K562 (cell line): ENCODE measurements around the gene CISD3. TPM values are rescaled to one million over a fixed set of nuclear protein-coding genes. Genes with fewer than 3 reads are reported as not detected.
A peak's percentile ranks its signal among the peaks of the same experiment; 100 is the strongest.

Source experiments
- HDGF ChIP-seq: fragments of 450-650 bp; IDR thresholded peaks from 2 replicates; pipeline ENCODE4 v1.6.1; 2016
- HMG20A ChIP-seq: fragments of 450-650 bp; formaldehyde crosslinking; conservative IDR thresholded peaks from 2 replicates; pipeline ENCODE4 v1.4.0; 2020; ENCODE audit warnings: mild to moderate bottlenecking, mixed read lengths
- PHF20 ChIP-seq: fragments of 450-650 bp; IDR thresholded peaks from 2 replicates; pipeline ENCODE4 v1.6.1; 2018; ENCODE audit not compliant: partially characterized antibody
- RB1 ChIP-seq: fragments of 450-650 bp; IDR thresholded peaks from 2 replicates; pipeline ENCODE4 v1.6.1; 2017; ENCODE audit warnings: low read depth, mild to moderate bottlenecking
- RBM15 ChIP-seq: fragments of 200-400 bp; formaldehyde crosslinking; IDR thresholded peaks from 2 replicates; pipeline ENCODE4 v1.6.1; 2018; ENCODE audit warnings: mild to moderate bottlenecking, low read length, moderate library complexity; ENCODE audit not compliant: insufficient read depth
- SRF ChIP-seq, 2 experiments: fragments of 250-450, 450-650 bp in 1 of 2; sonication (Bioruptor Pico) in 1 of 2; sonication (generic) in 1 of 2; formaldehyde crosslinking; IDR thresholded peaks; 2 replicates each; pipeline versions ENCODE4 v1.5.0 to v1.5.1; 2020 to 2022; ENCODE audit warnings: mild to moderate bottlenecking in 1 of 2, missing genetic modification reagents in 1 of 2
- TCF7 ChIP-seq: sonication (generic); IDR thresholded peaks from 2 replicates; pipeline ENCODE4 v1.6.1; 2016; ENCODE audit warnings: antibody characterized with exemption, borderline replicate concordance
- ZNF232 ChIP-seq: sonication (generic); formaldehyde crosslinking; IDR thresholded peaks from 2 replicates; pipeline ENCODE4 v1.8.0; 2022; ENCODE audit warnings: mild to moderate bottlenecking, missing genetic modification reagents
- ZSCAN32 ChIP-seq: fragments of 450-650 bp; formaldehyde crosslinking; IDR thresholded peaks from 2 replicates; pipeline ENCODE4 v1.4.0; 2020; ENCODE audit warnings: mild to moderate bottlenecking, moderate library complexity
- polyA plus RNA-seq, 8 experiments: library from polyadenylated mRNA; depleted of rRNA in 4 of 8; stranded (reverse) in 5 of 8; unstranded in 3 of 8; fragments of >200 nt; fragmentation: Nextera tagmentation in 2 of 8; fragmentation: Illumina TruSeq in 1 of 8; extraction: Ambion mirVana in 2 of 8; extraction: Trizol in 1 of 8; gene quantifications; 2 replicates each; pipeline versions ENCODE4 v1.2.1 to v1.2.3, GENCODE V29; 2011 to 2014; ENCODE audit warnings: inconsistent platforms in 1 of 8, missing spikeins in 1 of 8
- total RNA-seq, 7 experiments: library from RNA; depleted of rRNA in 6 of 7; stranded (reverse); fragments of >200 nt in 6 of 7; fragmentation: Illumina TruSeq in 2 of 7; extraction: Trizol in 2 of 7; gene quantifications; 2 replicates each; pipeline versions ENCODE4 v1.2.1 to v1.2.3, GENCODE V29; 2011 to 2021; ENCODE audit warnings: low replicate concordance in 1 of 7
- TF ChIP-seq, protein P1 (sequence below): fragments of 450-650 bp; IDR thresholded peaks from 2 replicates; pipeline ENCODE4 v1.6.1; 2016; ENCODE audit warnings: borderline replicate concordance
- TF ChIP-seq, protein P2 (sequence below), 2 experiments: fragments of 450-650 bp in 1 of 2; sonication (generic) in 1 of 2; formaldehyde crosslinking in 1 of 2; IDR thresholded peaks; 2 replicates each; pipeline versions ENCODE4 v1.7.1 to v1.9.0; 2016 to 2022; ENCODE audit warnings: inconsistent platforms in 1 of 2, mild to moderate bottlenecking in 1 of 2, missing genetic modification reagents in 1 of 2
- TF ChIP-seq, protein P3 (sequence below): fragments of 450-650 bp; formaldehyde crosslinking; IDR thresholded peaks from 2 replicates; pipeline ENCODE4 v1.4.0; 2022; ENCODE audit warnings: missing genetic modification characterization
- TF ChIP-seq, protein P4 (sequence below): fragments of 450-650 bp; formaldehyde crosslinking; IDR thresholded peaks from 2 replicates; pipeline ENCODE4 v1.4.0; 2022; ENCODE audit warnings: missing genetic modification characterization

The CISD3 gene
- total and polyA plus RNA-seq, 9 of the 15 experiments (the other 6 are each of a cell fraction or from before 2014, with no cell fraction given): 5.0 to 60.7 (median 15.7) TPM

DNA sequence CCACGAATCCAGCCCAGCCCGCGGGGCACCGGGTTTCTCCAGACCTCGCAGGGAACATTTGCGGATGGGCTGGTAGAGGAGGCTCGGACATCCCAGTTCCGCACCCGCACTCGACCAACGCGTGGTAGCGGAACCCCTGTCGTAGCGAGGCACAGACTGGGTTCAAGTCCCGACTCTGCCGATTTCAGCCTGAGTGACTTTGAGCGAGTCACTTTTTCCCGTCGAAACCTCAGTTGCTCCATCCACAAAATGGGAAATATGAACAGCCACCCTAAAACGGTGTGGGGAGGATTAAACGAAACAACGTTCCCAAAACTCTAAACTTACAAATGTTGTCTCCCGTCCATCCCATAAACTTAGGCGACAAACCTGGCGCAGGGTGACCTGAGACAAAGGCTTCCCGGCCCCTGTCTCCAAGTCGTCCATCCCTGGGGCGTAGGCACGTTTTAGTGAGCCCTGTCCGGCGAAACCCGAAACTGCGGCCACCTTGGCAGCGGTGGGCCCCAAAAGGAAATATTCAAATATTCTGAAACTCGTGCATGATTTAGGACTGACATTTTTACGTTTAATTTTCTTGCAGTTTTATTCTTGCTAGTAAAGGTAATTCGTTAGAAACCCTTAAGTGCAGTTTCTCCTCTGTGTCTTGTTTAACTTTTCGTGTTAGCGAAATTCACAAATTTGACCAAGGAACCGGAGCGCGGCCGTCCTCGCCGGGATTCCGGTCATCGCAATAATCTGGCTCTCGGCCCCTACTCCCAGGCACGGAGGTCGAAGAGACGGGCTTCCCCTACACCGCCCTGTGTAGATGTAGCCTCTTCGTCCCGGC lies 27.0 kb upstream of the CISD3 start (continued):
- TF ChIP-seq, protein P1, sequence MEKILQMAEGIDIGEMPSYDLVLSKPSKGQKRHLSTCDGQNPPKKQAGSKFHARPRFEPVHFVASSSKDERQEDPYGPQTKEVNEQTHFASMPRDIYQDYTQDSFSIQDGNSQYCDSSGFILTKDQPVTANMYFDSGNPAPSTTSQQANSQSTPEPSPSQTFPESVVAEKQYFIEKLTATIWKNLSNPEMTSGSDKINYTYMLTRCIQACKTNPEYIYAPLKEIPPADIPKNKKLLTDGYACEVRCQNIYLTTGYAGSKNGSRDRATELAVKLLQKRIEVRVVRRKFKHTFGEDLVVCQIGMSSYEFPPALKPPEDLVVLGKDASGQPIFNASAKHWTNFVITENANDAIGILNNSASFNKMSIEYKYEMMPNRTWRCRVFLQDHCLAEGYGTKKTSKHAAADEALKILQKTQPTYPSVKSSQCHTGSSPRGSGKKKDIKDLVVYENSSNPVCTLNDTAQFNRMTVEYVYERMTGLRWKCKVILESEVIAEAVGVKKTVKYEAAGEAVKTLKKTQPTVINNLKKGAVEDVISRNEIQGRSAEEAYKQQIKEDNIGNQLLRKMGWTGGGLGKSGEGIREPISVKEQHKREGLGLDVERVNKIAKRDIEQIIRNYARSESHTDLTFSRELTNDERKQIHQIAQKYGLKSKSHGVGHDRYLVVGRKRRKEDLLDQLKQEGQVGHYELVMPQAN: 0 out of 2 replicates have a peak, but pooled peaks have one; percentile 2
- TF ChIP-seq, protein P2, sequence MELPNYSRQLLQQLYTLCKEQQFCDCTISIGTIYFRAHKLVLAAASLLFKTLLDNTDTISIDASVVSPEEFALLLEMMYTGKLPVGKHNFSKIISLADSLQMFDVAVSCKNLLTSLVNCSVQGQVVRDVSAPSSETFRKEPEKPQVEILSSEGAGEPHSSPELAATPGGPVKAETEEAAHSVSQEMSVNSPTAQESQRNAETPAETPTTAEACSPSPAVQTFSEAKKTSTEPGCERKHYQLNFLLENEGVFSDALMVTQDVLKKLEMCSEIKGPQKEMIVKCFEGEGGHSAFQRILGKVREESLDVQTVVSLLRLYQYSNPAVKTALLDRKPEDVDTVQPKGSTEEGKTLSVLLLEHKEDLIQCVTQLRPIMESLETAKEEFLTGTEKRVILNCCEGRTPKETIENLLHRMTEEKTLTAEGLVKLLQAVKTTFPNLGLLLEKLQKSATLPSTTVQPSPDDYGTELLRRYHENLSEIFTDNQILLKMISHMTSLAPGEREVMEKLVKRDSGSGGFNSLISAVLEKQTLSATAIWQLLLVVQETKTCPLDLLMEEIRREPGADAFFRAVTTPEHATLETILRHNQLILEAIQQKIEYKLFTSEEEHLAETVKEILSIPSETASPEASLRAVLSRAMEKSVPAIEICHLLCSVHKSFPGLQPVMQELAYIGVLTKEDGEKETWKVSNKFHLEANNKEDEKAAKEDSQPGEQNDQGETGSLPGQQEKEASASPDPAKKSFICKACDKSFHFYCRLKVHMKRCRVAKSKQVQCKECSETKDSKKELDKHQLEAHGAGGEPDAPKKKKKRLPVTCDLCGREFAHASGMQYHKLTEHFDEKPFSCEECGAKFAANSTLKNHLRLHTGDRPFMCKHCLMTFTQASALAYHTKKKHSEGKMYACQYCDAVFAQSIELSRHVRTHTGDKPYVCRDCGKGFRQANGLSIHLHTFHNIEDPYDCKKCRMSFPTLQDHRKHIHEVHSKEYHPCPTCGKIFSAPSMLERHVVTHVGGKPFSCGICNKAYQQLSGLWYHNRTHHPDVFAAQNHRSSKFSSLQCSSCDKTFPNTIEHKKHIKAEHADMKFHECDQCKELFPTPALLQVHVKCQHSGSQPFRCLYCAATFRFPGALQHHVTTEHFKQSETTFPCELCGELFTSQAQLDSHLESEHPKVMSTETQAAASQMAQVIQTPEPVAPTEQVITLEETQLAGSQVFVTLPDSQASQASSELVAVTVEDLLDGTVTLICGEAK (IDR thresholded peaks at IDR 0.05): no peak; the same call in 1 of the 2 replicates
- TF ChIP-seq, protein P2 (CRISPR knock-in tag; IDR thresholded peaks at IDR 0.05): no peak
- TF ChIP-seq, protein P3, sequence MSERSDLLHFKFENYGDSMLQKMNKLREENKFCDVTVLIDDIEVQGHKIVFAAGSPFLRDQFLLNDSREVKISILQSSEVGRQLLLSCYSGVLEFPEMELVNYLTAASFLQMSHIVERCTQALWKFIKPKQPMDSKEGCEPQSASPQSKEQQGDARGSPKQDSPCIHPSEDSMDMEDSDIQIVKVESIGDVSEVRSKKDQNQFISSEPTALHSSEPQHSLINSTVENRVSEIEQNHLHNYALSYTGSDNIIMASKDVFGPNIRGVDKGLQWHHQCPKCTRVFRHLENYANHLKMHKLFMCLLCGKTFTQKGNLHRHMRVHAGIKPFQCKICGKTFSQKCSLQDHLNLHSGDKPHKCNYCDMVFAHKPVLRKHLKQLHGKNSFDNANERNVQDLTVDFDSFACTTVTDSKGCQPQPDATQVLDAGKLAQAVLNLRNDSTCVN (CRISPR knock-in tag): no peak
- no peak for TF ChIP-seq SRF (CRISPR knock-in tag; IDR thresholded peaks at IDR 0.05)
- TF ChIP-seq, protein P4, sequence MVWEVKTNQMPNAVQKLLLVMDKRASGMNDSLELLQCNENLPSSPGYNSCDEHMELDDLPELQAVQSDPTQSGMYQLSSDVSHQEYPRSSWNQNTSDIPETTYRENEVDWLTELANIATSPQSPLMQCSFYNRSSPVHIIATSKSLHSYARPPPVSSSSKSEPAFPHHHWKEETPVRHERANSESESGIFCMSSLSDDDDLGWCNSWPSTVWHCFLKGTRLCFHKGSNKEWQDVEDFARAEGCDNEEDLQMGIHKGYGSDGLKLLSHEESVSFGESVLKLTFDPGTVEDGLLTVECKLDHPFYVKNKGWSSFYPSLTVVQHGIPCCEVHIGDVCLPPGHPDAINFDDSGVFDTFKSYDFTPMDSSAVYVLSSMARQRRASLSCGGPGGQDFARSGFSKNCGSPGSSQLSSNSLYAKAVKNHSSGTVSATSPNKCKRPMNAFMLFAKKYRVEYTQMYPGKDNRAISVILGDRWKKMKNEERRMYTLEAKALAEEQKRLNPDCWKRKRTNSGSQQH (CRISPR knock-in tag): 0 out of 2 replicates have a peak, but pooled peaks have one; percentile 21
- TF ChIP-seq TCF7: no peak
- no peak for TF ChIP-seq RBM15
- TF ChIP-seq HDGF: no peak
- TF ChIP-seq HMG20A (CRISPR knock-in tag): no peak
- TF ChIP-seq PHF20: peak; percentile 28
- no peak for TF ChIP-seq ZNF232 (CRISPR knock-in tag)
- no peak for TF ChIP-seq RB1
- no peak for TF ChIP-seq ZSCAN32 (CRISPR knock-in tag)
